ENCODE measurements around the gene KLHL35.

The KLHL35 gene

DNA sequence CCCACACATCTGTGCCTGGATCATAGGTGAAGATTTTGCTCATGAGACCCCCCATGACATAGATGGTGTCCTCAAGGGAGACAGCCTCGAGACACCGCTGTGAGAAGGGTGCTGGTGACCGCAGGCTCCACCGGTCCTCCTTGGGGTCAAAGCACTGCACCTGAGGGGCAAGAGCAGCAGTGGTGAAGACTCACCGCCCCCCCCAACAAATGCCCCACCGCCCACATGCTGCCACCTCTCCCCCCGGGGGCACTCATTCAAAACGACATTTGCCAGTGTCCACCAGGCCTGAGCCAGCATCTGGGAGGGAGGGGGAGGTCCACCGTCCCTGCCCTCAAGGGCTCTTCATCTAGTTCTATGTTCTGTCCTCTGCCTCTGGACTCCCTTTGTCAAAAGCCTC, 9.3 kb downstream of the KLHL35 start:
- Histone ChIP-seq H2BK12ac (ENCODE audit: low read length in 2 of 2) (no peak overlapping the region), H3K4me3 (ENCODE audit: insufficient read depth in 1 of 2, low read depth in 1 of 2, low read length in 2 of 2) (no peak overlapping the region), H3K14ac (ENCODE audit: low read length in 2 of 2) (no peak overlapping the region), H3K36me3 (ENCODE audit: control insufficient read depth in 1 of 2, insufficient read depth in 2 of 2, low read depth in 1 of 2, low read length in 2 of 2) (peaks cover 31 to 42% of the 10 kb centered on the region in 2 experiments), H2BK5ac (ENCODE audit: low read depth, low read length, poor library complexity, severe bottlenecking) (no peak overlapping the region), H3K4ac (ENCODE audit: low read depth in 1 of 2, low read length in 2 of 2) (no peak overlapping the region), H3K23ac (ENCODE audit: low read length in 2 of 2) (no peak overlapping the region), H4K8ac (ENCODE audit: low read length) (no peak overlapping the region), H3K27ac (ENCODE audit: low read length, poor library complexity, severe bottlenecking) (no peak overlapping the region), H3K4me1 (ENCODE audit: control insufficient read depth, insufficient read depth, low read depth, low read length) (peaks cover 4% of the 10 kb centered on the region), H2AK5ac (ENCODE audit: low read length, severe bottlenecking) (no peak overlapping the region), H3K9me3 (ENCODE audit: control insufficient read depth, low read length) (no peaks in the 10 kb centered on the region), H2BK120ac (ENCODE audit: low read depth, low read length) (no peak overlapping the region), H2BK15ac (ENCODE audit: low read depth, poor library complexity, severe bottlenecking) (no peak overlapping the region), H3K9ac (ENCODE audit: low read length) (no peak overlapping the region), H4K91ac (ENCODE audit: low read length) (no peak overlapping the region), H2AFZ (ENCODE audit: low read depth, low read length) (no peak overlapping the region), H3K27me3 (ENCODE audit: control insufficient read depth in 1 of 2, insufficient read depth in 1 of 2, low read length in 2 of 2) (peaks cover under 1 to 7% of the 10 kb centered on the region in 2 experiments), H3K4me2 (ENCODE audit: low read length, poor library complexity, severe bottlenecking) (no peak overlapping the region), H3K18ac (ENCODE audit: low read depth in 1 of 2, low read length in 2 of 2) (no peak overlapping the region), H3K79me1 (replicated peaks; ENCODE audit: low read length, poor library complexity, severe bottlenecking) (peaks cover 15% of the 10 kb centered on the region)
- WGBS = 94% methylated on average over 9 of the region's 9 CpGs
- DNase-seq = no peak

DNA sequence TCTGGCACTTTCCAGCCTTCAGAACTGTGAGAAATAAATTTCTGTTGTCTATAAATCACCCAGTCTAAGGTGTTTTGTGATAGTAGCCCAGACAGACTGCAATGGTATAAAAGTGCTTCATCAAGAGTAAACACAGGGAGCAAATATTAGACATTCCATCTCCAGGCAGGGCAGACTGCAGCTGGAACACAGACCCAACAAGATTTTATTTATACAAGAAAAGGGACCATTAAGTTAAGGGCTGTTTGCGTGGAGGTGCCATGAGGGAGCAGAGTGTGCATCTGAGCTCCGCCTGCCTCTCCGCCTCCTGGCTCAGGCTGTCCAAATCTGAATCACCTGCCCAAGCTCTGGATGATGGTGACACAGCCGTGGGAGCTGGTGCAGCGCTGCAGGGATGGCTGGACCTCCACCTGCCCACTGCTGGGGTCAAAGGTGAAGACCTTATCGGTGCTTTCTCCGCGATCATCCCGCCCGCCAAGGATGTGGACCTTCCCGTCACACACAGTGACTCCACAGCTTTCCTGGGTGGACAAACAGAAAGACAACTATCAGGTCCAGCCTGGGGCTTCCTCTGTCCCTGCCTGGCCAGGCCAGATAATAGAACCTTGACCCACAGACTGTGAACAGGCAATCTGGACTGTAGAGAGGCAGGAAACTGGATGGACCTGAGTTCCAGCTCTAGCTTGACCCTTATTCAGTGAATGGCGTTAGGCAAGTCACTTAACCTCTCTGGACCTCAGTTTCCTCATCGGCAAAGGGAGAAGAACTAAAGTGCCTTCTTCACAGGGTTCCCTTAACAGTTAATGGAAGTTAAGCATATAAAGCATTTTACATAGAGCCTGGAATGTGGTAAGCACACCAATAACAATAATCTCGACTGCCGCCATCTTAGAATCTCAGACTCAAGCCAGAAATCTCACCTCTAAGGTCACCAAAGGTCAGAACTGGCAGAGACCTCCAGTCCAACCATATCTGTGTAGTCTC, 10.5 kb downstream of the KLHL35 start:
- no peak overlapping the region for H2BK5ac ChIP-seq (ENCODE audit: low read depth, low read length, poor library complexity, severe bottlenecking)
- peaks cover 34 to 47% of the 10 kb centered on the region in 2 experiments for H3K36me3 ChIP-seq (ENCODE audit: control insufficient read depth in 1 of 2, insufficient read depth in 2 of 2, low read depth in 1 of 2, low read length in 2 of 2)
- H2AFZ ChIP-seq (ENCODE audit: low read depth, low read length) = no peak overlapping the region
- H2BK12ac ChIP-seq (ENCODE audit: low read length in 2 of 2) = no peak overlapping the region
- H4K8ac ChIP-seq (ENCODE audit: low read length) = no peak overlapping the region
- no peak overlapping the region for H3K27ac ChIP-seq (ENCODE audit: low read length, poor library complexity, severe bottlenecking)
- no peak overlapping the region for H3K4me3 ChIP-seq (ENCODE audit: insufficient read depth in 1 of 2, low read depth in 1 of 2, low read length in 2 of 2)
- no peak overlapping the region for H4K91ac ChIP-seq (ENCODE audit: low read length)
- H2BK15ac ChIP-seq (ENCODE audit: low read depth, poor library complexity, severe bottlenecking) = no peak overlapping the region
- H3K9me3 ChIP-seq (ENCODE audit: control insufficient read depth, low read length) = no peaks in the 10 kb centered on the region
- H2AK5ac ChIP-seq (ENCODE audit: low read length, severe bottlenecking) = no peak overlapping the region
- no peak overlapping the region for H3K9ac ChIP-seq (ENCODE audit: low read length)
- no peak overlapping the region for H3K14ac ChIP-seq (ENCODE audit: low read length in 2 of 2)
- no peak overlapping the region for H3K23ac ChIP-seq (ENCODE audit: low read length in 2 of 2)
- H3K4ac ChIP-seq (ENCODE audit: low read depth in 1 of 2, low read length in 2 of 2) = no peak overlapping the region
- H3K79me1 ChIP-seq (replicated peaks; ENCODE audit: low read length, poor library complexity, severe bottlenecking) = peaks cover 17% of the 10 kb centered on the region
- no peaks in the 10 kb centered on the region for H3K27me3 ChIP-seq (ENCODE audit: control insufficient read depth in 1 of 2, insufficient read depth in 1 of 2, low read length in 2 of 2)
- H3K18ac ChIP-seq (ENCODE audit: low read depth in 1 of 2, low read length in 2 of 2) = no peak overlapping the region
- no peak overlapping the region for H2BK120ac ChIP-seq (ENCODE audit: low read depth, low read length)
- WGBS = 98% methylated on average over 13 of the region's 15 CpGs
- DNase-seq = no peak
- peaks cover 11% of the 10 kb centered on the region for H3K4me1 ChIP-seq (ENCODE audit: control insufficient read depth, insufficient read depth, low read depth, low read length)
- H3K4me2 ChIP-seq (ENCODE audit: low read length, poor library complexity, severe bottlenecking) = no peak overlapping the region

- Histone ChIP-seq H3K4me1 (ENCODE audit: control insufficient read depth, insufficient read depth, low read depth, low read length) (peaks cover 11% of the 10 kb centered on the region), H2BK12ac (ENCODE audit: low read length in 2 of 2) (no peak overlapping the region), H3K4me3 (ENCODE audit: insufficient read depth in 1 of 2, low read depth in 1 of 2, low read length in 2 of 2) (no peak overlapping the region), H3K9ac (ENCODE audit: low read length) (no peak overlapping the region), H3K36me3 (ENCODE audit: control insufficient read depth in 1 of 2, insufficient read depth in 2 of 2, low read depth in 1 of 2, low read length in 2 of 2) (peaks cover 35 to 51% of the 10 kb centered on the region in 2 experiments), H3K27ac (ENCODE audit: low read length, poor library complexity, severe bottlenecking) (no peak overlapping the region), H2AFZ (ENCODE audit: low read depth, low read length) (no peak overlapping the region), H3K4ac (ENCODE audit: low read depth in 1 of 2, low read length in 2 of 2) (no peak overlapping the region), H4K91ac (ENCODE audit: low read length) (no peak overlapping the region), H3K79me1 (replicated peaks; ENCODE audit: low read length, poor library complexity, severe bottlenecking) (peaks cover 17% of the 10 kb centered on the region), H4K8ac (ENCODE audit: low read length) (no peak overlapping the region), H3K23ac (ENCODE audit: low read length in 2 of 2) (no peak overlapping the region), H3K27me3 (ENCODE audit: control insufficient read depth in 1 of 2, insufficient read depth in 1 of 2, low read length in 2 of 2) (no peaks in the 10 kb centered on the region), H2BK15ac (ENCODE audit: low read depth, poor library complexity, severe bottlenecking) (no peak overlapping the region), H3K18ac (ENCODE audit: low read depth in 1 of 2, low read length in 2 of 2) (no peak overlapping the region), H2BK5ac (ENCODE audit: low read depth, low read length, poor library complexity, severe bottlenecking) (no peak overlapping the region), H3K14ac (ENCODE audit: low read length in 2 of 2) (no peak overlapping the region), H2BK120ac (ENCODE audit: low read depth, low read length) (no peak overlapping the region), H3K4me2 (ENCODE audit: low read length, poor library complexity, severe bottlenecking) (no peak overlapping the region), H2AK5ac (ENCODE audit: low read length, severe bottlenecking) (no peak overlapping the region), H3K9me3 (ENCODE audit: control insufficient read depth, low read length) (no peaks in the 10 kb centered on the region)
- no peak for DNase-seq
- 100% methylated on average over 2 of the region's 2 CpGs for WGBS
Measured at GRCh38 chr11:75421902-75422247, 11.1 kb downstream of the KLHL35 start.

- WGBS = 91% methylated on average over 11 of the region's 11 CpGs
- H3K4me2 ChIP-seq (ENCODE audit: low read length, poor library complexity, severe bottlenecking) = no peak overlapping the region
Measured at GRCh38 chr11:75421035-75421602, 11.9 kb downstream of the KLHL35 start.

More at GRCh38 chr11:75421035-75421602, 11.9 kb downstream of the KLHL35 start:
- Histone ChIP-seq H3K27ac (ENCODE audit: low read length, poor library complexity, severe bottlenecking) (no peak overlapping the region), H3K14ac (ENCODE audit: low read length in 2 of 2) (peak overlapping the region in 1 of 2 experiments; percentile 85), H2BK5ac (ENCODE audit: low read depth, low read length, poor library complexity, severe bottlenecking) (no peak overlapping the region), H3K4ac (ENCODE audit: low read depth in 1 of 2, low read length in 2 of 2) (no peak overlapping the region), H3K36me3 (ENCODE audit: control insufficient read depth in 1 of 2, insufficient read depth in 2 of 2, low read depth in 1 of 2, low read length in 2 of 2) (peaks cover 37 to 51% of the 10 kb centered on the region in 2 experiments), H3K23ac (ENCODE audit: low read length in 2 of 2) (no peak overlapping the region), H4K91ac (ENCODE audit: low read length) (no peak overlapping the region), H3K27me3 (ENCODE audit: control insufficient read depth in 1 of 2, insufficient read depth in 1 of 2, low read length in 2 of 2) (no peaks in the 10 kb centered on the region), H3K4me1 (ENCODE audit: control insufficient read depth, insufficient read depth, low read depth, low read length) (peaks cover 11% of the 10 kb centered on the region), H3K79me1 (replicated peaks; ENCODE audit: low read length, poor library complexity, severe bottlenecking) (peaks cover 17% of the 10 kb centered on the region), H2BK120ac (ENCODE audit: low read depth, low read length) (no peak overlapping the region), H3K9me3 (ENCODE audit: control insufficient read depth, low read length) (no peaks in the 10 kb centered on the region), H2BK12ac (ENCODE audit: low read length in 2 of 2) (peak overlapping the region in 1 of 2 experiments; percentile 7), H3K18ac (ENCODE audit: low read depth in 1 of 2, low read length in 2 of 2) (no peak overlapping the region), H2AK5ac (ENCODE audit: low read length, severe bottlenecking) (no peak overlapping the region), H4K8ac (ENCODE audit: low read length) (no peak overlapping the region), H2AFZ (ENCODE audit: low read depth, low read length) (no peak overlapping the region), H3K9ac (ENCODE audit: low read length) (no peak overlapping the region), H2BK15ac (ENCODE audit: low read depth, poor library complexity, severe bottlenecking) (no peak overlapping the region), H3K4me3 (ENCODE audit: insufficient read depth in 1 of 2, low read depth in 1 of 2, low read length in 2 of 2) (no peak overlapping the region)
- no peak for DNase-seq

All from mesenchymal stem cell (in vitro differentiated cells and primary cell).